H1 (cell line): ENCODE results near the gene PPA1. TPM values are rescaled to one million over a fixed set of nuclear protein-coding genes. Genes with fewer than 3 reads are reported as not detected.

Experiments
- CTCF ChIA-PET: fragments of 300-600 bp; sonication (Branson Sonifier 250); formaldehyde crosslinking; loops from one replicate; lab custom pipeline; 2021; ENCODE audit not compliant: partially characterized antibody; lab: Charles Lee
- POLR2A ChIA-PET: fragments of 300-600 bp; sonication (Branson Sonifier 250); formaldehyde crosslinking; loops from one replicate; lab custom pipeline; 2021; ENCODE audit warnings: inconsistent platforms; ENCODE audit not compliant: partially characterized antibody; lab: Charles Lee
- DNase-seq, 2 experiments: peaks; one replicate each; pipeline versions ENCODE4 v3.0.0 to v3.0.0-alpha.2; 2010 to 2022; ENCODE audit warnings: low spot score in 2 of 2, low read depth in 1 of 2, mixed read lengths in 1 of 2
- FAIRE-seq: peaks from 2 replicates; lab custom pipeline; 2011; peaks lifted over from hg19 to GRCh38; lab: Jason Lieb, UNC
- H2AFZ ChIP-seq: 2 replicates; pipeline ENCODE4 v1.8.1; 2012; ENCODE audit warnings: low read length, inconsistent platforms
- H2AK5ac ChIP-seq: 2 replicates; pipeline ENCODE4 v1.6.1; 2013; ENCODE audit warnings: low read depth, low read length
- H2BK120ac ChIP-seq: replicated peaks from 2 replicates; pipeline ENCODE3; 2013; ENCODE audit warnings: low read depth, low read length, inconsistent platforms
- H2BK12ac ChIP-seq: 2 replicates; pipeline ENCODE4 v1.6.1; 2013; ENCODE audit warnings: low read depth, low read length
- H2BK15ac ChIP-seq: 2 replicates; pipeline ENCODE4 v1.6.1; 2013; ENCODE audit warnings: low read length
- H2BK20ac ChIP-seq: 2 replicates; pipeline ENCODE4 v1.6.1; 2013; ENCODE audit warnings: low read length
- H2BK5ac ChIP-seq: 2 replicates; pipeline ENCODE4 v1.6.1; 2013; ENCODE audit warnings: low read depth, low read length
- H3K14ac ChIP-seq: 2 replicates; pipeline ENCODE4 v1.6.1; 2013; ENCODE audit warnings: inconsistent platforms; ENCODE audit not compliant: insufficient read length
- H3K18ac ChIP-seq: 2 replicates; pipeline ENCODE4 v1.6.1; 2013; ENCODE audit warnings: low read length; ENCODE audit errors: extremely low read depth
- H3K23ac ChIP-seq: 2 replicates; pipeline ENCODE4 v1.6.1; 2013; ENCODE audit warnings: inconsistent platforms; ENCODE audit not compliant: insufficient read length
- H3K23me2 ChIP-seq: 2 replicates; pipeline ENCODE4 v1.6.1; 2013; ENCODE audit warnings: low read depth, low read length
- H3K27ac ChIP-seq: 2 replicates; pipeline ENCODE4 v1.6.1; 2011; ENCODE audit warnings: low read depth, low read length, inconsistent platforms
- H3K27me3 ChIP-seq, 4 experiments: replicated peaks in 1 of 4; 1 replicate in 1 of 4; 2 replicates in 3 of 4; pipeline versions ENCODE4 v1.6.1 to v1.8.1; 2011 to 2013; ENCODE audit warnings: low read length in 3 of 4, mild to moderate bottlenecking in 3 of 4, inconsistent platforms in 2 of 4, mixed read lengths in 2 of 4, moderate library complexity in 1 of 4; ENCODE audit not compliant: control insufficient read depth in 3 of 4, insufficient read depth in 3 of 4; ENCODE audit errors: extremely low read depth in 1 of 4
- H3K36me3 ChIP-seq, 4 experiments: 2 replicates each; pipeline versions ENCODE4 v1.6.1 to v1.8.1; 2011 to 2013; ENCODE audit warnings: mild to moderate bottlenecking in 4 of 4, low read length in 3 of 4, moderate library complexity in 2 of 4, control low read depth in 1 of 4, inconsistent platforms in 1 of 4; ENCODE audit not compliant: insufficient read depth in 4 of 4, control insufficient read depth in 2 of 4
- H3K4ac ChIP-seq: replicated peaks from 2 replicates; pipeline ENCODE3; 2013; ENCODE audit warnings: low read length, low read depth, mixed read lengths, inconsistent platforms; ENCODE audit not compliant: insufficient read length
- H3K4me1 ChIP-seq, 4 experiments: replicated peaks in 1 of 4; 1 replicate in 1 of 4; 2 replicates in 3 of 4; pipeline versions ENCODE4 v1.6.1 to v1.8.1; 2011 to 2013; ENCODE audit warnings: low read length in 3 of 4, inconsistent platforms in 2 of 4, mixed read lengths in 1 of 4; ENCODE audit not compliant: insufficient read depth in 4 of 4, control insufficient read depth in 3 of 4
- H3K4me2 ChIP-seq, 2 experiments: 2 replicates each; pipeline versions ENCODE4 v1.6.1 to v1.8.1; 2011 to 2013; ENCODE audit warnings: low read depth in 2 of 2, low read length in 2 of 2, control low read depth in 1 of 2, inconsistent platforms in 1 of 2, mild to moderate bottlenecking in 1 of 2; ENCODE audit not compliant: insufficient read depth in 1 of 2
- H3K4me3 ChIP-seq, 4 experiments: fragments of 200-600, 300-600 bp in 1 of 4; sonication (generic), shearing (Covaris generic), sonication (Bioruptor Twin) in 1 of 4; 2 replicates each; pipeline versions ENCODE4 v1.5.1 to v1.8.1; 2011 to 2016; ENCODE audit warnings: low read length in 4 of 4, low read depth in 3 of 4, control low read depth in 2 of 4, inconsistent platforms in 2 of 4, mild to moderate bottlenecking in 2 of 4, mixed read lengths in 1 of 4, moderate library complexity in 1 of 4; ENCODE audit not compliant: insufficient read depth in 2 of 4; ENCODE audit errors: extremely low read depth in 1 of 4
- H3K56ac ChIP-seq: replicated peaks from 2 replicates; pipeline ENCODE3; 2013; ENCODE audit warnings: low read depth, mild to moderate bottlenecking, mixed read lengths, low read length, inconsistent platforms; ENCODE audit not compliant: insufficient read length
- H3K79me1 ChIP-seq: 2 replicates; pipeline ENCODE4 v1.6.1; 2013; ENCODE audit warnings: low read depth, low read length, control low read depth
- H3K79me2 ChIP-seq, 2 experiments: 2 replicates each; pipeline versions ENCODE4 v1.6.1 to v1.8.1; 2012 to 2013; ENCODE audit warnings: low read length in 2 of 2, mild to moderate bottlenecking in 2 of 2, inconsistent platforms in 1 of 2; ENCODE audit not compliant: insufficient read depth in 2 of 2, control insufficient read depth in 1 of 2
- H3K9ac ChIP-seq, 4 experiments: replicated peaks in 1 of 4; 1 replicate in 1 of 4; 2 replicates in 3 of 4; pipeline versions ENCODE4 v1.6.1 to v1.8.1; 2011 to 2013; ENCODE audit warnings: low read depth in 3 of 4, low read length in 3 of 4, control low read depth in 2 of 4, mild to moderate bottlenecking in 2 of 4, moderate library complexity in 2 of 4, inconsistent platforms in 1 of 4; ENCODE audit errors: extremely low read depth in 1 of 4
- H3K9me3 ChIP-seq, 2 experiments: 2 replicates each; pipeline versions ENCODE4 v1.6.1 to v1.8.1; 2012 to 2013; ENCODE audit warnings: mild to moderate bottlenecking in 2 of 2, moderate library complexity in 2 of 2, control low read depth in 1 of 2, inconsistent platforms in 1 of 2, low read depth in 1 of 2, low read length in 1 of 2, mixed read lengths in 1 of 2; ENCODE audit not compliant: insufficient read depth in 2 of 2
- H4K20me1 ChIP-seq, 2 experiments: replicated peaks in 1 of 2; 2 replicates each; pipeline versions ENCODE3 to v1.8.1; 2011 to 2013; ENCODE audit warnings: inconsistent platforms in 2 of 2, low read length in 2 of 2, mild to moderate bottlenecking in 1 of 2; ENCODE audit not compliant: insufficient read depth in 2 of 2, control insufficient read depth in 1 of 2
- H4K5ac ChIP-seq: 2 replicates; pipeline ENCODE4 v1.6.1; 2013; ENCODE audit warnings: low read length, low read depth, mixed read lengths, inconsistent platforms; ENCODE audit not compliant: insufficient read length
- H4K8ac ChIP-seq: 2 replicates; pipeline ENCODE4 v1.8.0; 2013; ENCODE audit warnings: mild to moderate bottlenecking, moderate library complexity, low read length, inconsistent platforms; ENCODE audit not compliant: insufficient read depth; ENCODE audit errors: extremely low read depth
- H4K91ac ChIP-seq: replicated peaks from 2 replicates; pipeline ENCODE3; 2013; ENCODE audit warnings: low read length, mixed read lengths, inconsistent platforms; ENCODE audit not compliant: insufficient read length
- ATF2 ChIP-seq: IDR thresholded peaks from 2 replicates; pipeline ENCODE4 v1.6.1; 2012; ENCODE audit warnings: low read length, inconsistent platforms
- CEBPB ChIP-seq: IDR thresholded peaks from 2 replicates; pipeline ENCODE4 v1.6.1; 2012; ENCODE audit warnings: low read depth, low read length
- HDAC6 ChIP-seq: IDR thresholded peaks from one replicate; pipeline ENCODE4 v1.7.1; 2012; ENCODE audit warnings: low read depth, mild to moderate bottlenecking, inconsistent platforms, low read length, moderate library complexity
- SIN3A ChIP-seq, 2 experiments: IDR thresholded peaks in 1 of 2; conservative IDR thresholded peaks in 1 of 2; 2 replicates each; pipeline ENCODE4 v1.6.1; 2011 to 2012; ENCODE audit warnings: low read length in 2 of 2, improper control_type of control experiment in 1 of 2, low read depth in 1 of 2, mild to moderate bottlenecking in 1 of 2
- TAF1 ChIP-seq: IDR thresholded peaks from 2 replicates; pipeline ENCODE4 v1.6.1; 2011; ENCODE audit warnings: mild to moderate bottlenecking, low read depth, low read length
- WGBS, 2 experiments: shearing (Covaris generic) in 1 of 2; methylation state at CpG; one replicate each; pipeline versions ENCODE4 v1.1.6 to v1.1.7; 2013 to 2015; ENCODE audit warnings: low lambda C conversion rate in 2 of 2, mixed read lengths in 2 of 2, inconsistent platforms in 1 of 2, low coverage in 1 of 2, missing lambda C conversion rate in 1 of 2; ENCODE audit not compliant: insufficient replicate concordance in 2 of 2, insufficient coverage in 1 of 2, insufficient read length in 1 of 2; ENCODE audit errors: extremely low coverage in 1 of 2, missing lambda C conversion rate in 1 of 2; 5-methylcytosine and 5-hydroxymethylcytosine counted together
- polyA plus RNA-seq, 7 experiments: library from polyadenylated mRNA; depleted of rRNA in 3 of 7; stranded (reverse) in 5 of 7; unstranded in 2 of 7; fragments of >200 nt in 5 of 7; fragments of 200-250 nt in 2 of 7; gene quantifications; 1 replicate in 5 of 7; 2 replicates in 1 of 7; 4 replicates in 1 of 7; pipeline versions ENCODE4 v1.2.1 to v1.2.3, GENCODE V29; 2011 to 2013; ENCODE audit warnings: missing spikeins in 2 of 7, mixed read lengths in 2 of 7
- total RNA-seq: library from RNA; stranded (reverse); fragmentation: NEBNext Ultra II Directional; extraction: Animal tissue kit (Norgen Biotek cat#: 25700); gene quantifications from 2 replicates; pipeline ENCODE4 v1.2.1, GENCODE V29; 2021

The PPA1 gene
- total and polyA plus RNA-seq, 2 of the 8 experiments (the other 6 are each of a cell fraction or from before 2014, with no cell fraction given), result 77.0 to 191 TPM

GRCh38 chr10:70190102-70190501, 43.1 kb downstream of the PPA1 start:
- 0 out of 7 replicates have a peak, but pooled peaks cover 0 to 3% (median 0%) of the 10 kb centered on the region in 4 experiments for H3K27me3 ChIP-seq
- no peak overlapping the region for H2BK120ac ChIP-seq
- TF ChIP-seq HDAC6 (no peak), ATF2 (no peak), SIN3A (conservative IDR thresholded peaks at IDR 0.05 in 1 of 2, IDR thresholded peaks at IDR 0.05 in 1 of 2; ENCODE audit: low read depth in 1 of 2, low read length in 2 of 2) (no peak), TAF1 (no peak), CEBPB (no peak)
- TF ChIP-seq, all 59 proteins: peak for 0
- Histone ChIP-seq H4K8ac (no peak overlapping the region), H2BK15ac (no peak overlapping the region), H2AK5ac (no peak overlapping the region), H2AFZ (no peak overlapping the region), H3K56ac (no peak overlapping the region), H4K91ac (no peak overlapping the region), H3K23me2 (no peaks in the 10 kb centered on the region), H3K9me3 (no peaks in the 10 kb centered on the region), H3K23ac (no peak overlapping the region), H3K4me3 (no peak overlapping the region), H3K18ac (no peak overlapping the region), H3K9ac (no peak overlapping the region), H4K20me1 (no peaks in the 10 kb centered on the region), H4K5ac (no peak overlapping the region), H3K4me2 (no peak overlapping the region), H3K4ac (no peak overlapping the region), H3K79me2 (no peaks in the 10 kb centered on the region), H2BK20ac (no peak overlapping the region), H3K27ac (no peak overlapping the region), H3K4me1 (no peaks in the 10 kb centered on the region), H3K79me1 (no peaks in the 10 kb centered on the region), H2BK12ac (no peak overlapping the region), H3K14ac (no peak overlapping the region), H3K36me3 (no peaks in the 10 kb centered on the region), H2BK5ac (no peak overlapping the region)
- DNase-seq (no peak), FAIRE-seq (no peak)
- ChIA-PET POLR2A (interaction anchor here (0.7 kb wide), 1 partner anchor 10 kb away, joined by 3 read pairs; no protein-coding TSS in a partner anchor), CTCF (interaction anchor here (0.9 kb wide), 1 partner anchor 32 kb away, joined by 3 read pairs; no protein-coding TSS in a partner anchor)
- 79% methylated on average over 8 of the region's 8 CpGs; no CpG with 5 or more reads in 1 of the 2 experiments for WGBS, 2 experiments
